HUES64 (cell line): ENCODE data around the gene PTPRN2.

Source experiments
- H3K27ac ChIP-seq: 2 replicates; pipeline ENCODE4 v1.7.0; 2013; ENCODE audit warnings: low read depth, low read length, inconsistent platforms
- H3K27me3 ChIP-seq: 2 replicates; pipeline ENCODE4 v1.6.1; 2013; ENCODE audit warnings: mild to moderate bottlenecking, low read length; ENCODE audit not compliant: insufficient read depth
- H3K36me3 ChIP-seq: 2 replicates; pipeline ENCODE4 v1.6.1; 2013; ENCODE audit warnings: mild to moderate bottlenecking, low read length; ENCODE audit not compliant: insufficient read depth
- H3K4me1 ChIP-seq: 2 replicates; pipeline ENCODE4 v1.6.1; 2013; ENCODE audit warnings: mild to moderate bottlenecking, low read length, moderate library complexity; ENCODE audit not compliant: insufficient read depth
- H3K4me3 ChIP-seq: 2 replicates; pipeline ENCODE4 v1.5.1; 2013; ENCODE audit warnings: mild to moderate bottlenecking, low read length, moderate library complexity
- H3K9ac ChIP-seq: 2 replicates; pipeline ENCODE4 v1.6.1; 2013; ENCODE audit warnings: mild to moderate bottlenecking, low read depth, low read length
- H3K9me3 ChIP-seq: 2 replicates; pipeline ENCODE4 v1.6.1; 2013; ENCODE audit warnings: low read depth, low read length; ENCODE audit not compliant: insufficient read depth
- WGBS: fragments of 150-250, 120-280 bp; methylation state at CpG from one replicate; pipeline ENCODE4 v1.1.7; 2013; ENCODE audit warnings: missing lambda C conversion rate; 5-methylcytosine and 5-hydroxymethylcytosine counted together

The PTPRN2 gene

DNA sequence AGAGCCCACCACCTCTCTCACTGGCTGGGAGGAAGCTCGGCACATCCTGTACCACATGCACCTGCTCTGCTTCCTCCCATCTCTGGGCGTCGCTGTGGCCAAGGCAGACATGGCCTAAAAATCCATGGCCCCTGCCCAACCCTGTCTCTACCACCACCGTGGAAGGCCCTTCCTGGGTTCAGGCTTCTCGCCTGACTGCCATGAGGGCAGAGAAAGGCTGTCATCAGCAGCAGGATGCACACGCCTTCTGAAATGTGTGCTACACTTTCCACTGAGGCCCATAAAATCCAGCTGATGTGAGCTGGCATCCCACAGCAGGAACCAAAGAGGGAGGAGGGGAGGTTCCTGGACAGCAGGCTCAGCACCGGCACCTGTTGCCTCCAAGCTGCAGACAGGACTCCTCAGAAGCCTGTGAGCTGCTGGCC lies 93.4 kb downstream of the PTPRN2 start:
- Histone ChIP-seq H3K9me3 (peaks cover 81% of the 10 kb centered on the region), H3K27me3 (no peaks in the 10 kb centered on the region), H3K27ac (no peak overlapping the region), H3K9ac (no peak overlapping the region), H3K4me1 (no peaks in the 10 kb centered on the region), H3K36me3 (no peaks in the 10 kb centered on the region), H3K4me3 (no peak overlapping the region)
- 70% methylated on average over 7 of the region's 7 CpGs for WGBS

DNA sequence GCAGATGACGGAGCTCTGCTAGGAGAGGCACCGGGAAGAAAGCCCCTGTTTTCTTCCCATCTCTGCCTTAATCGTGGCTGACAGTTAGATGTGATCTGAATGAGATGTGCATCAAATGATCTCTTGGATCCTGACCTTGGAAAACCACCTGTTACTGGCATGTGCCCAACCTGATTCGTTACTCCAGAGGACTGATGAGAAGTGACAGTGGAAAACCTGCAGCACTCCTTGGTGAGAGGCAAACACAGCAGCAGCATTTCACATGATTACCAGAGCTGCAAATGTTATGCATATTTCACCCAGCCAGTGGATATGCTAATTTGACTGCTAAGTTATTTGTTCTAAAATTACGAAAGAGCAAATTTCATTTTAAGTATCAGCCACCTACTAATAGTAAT lies 95.3 kb downstream of the PTPRN2 start:
- WGBS, result 73% methylated on average over 5 of the region's 5 CpGs
- Histone ChIP-seq H3K36me3 (no peaks in the 10 kb centered on the region), H3K27me3 (no peaks in the 10 kb centered on the region), H3K4me1 (no peaks in the 10 kb centered on the region), H3K9me3 (peaks cover 80% of the 10 kb centered on the region), H3K9ac (no peak overlapping the region), H3K27ac (no peak overlapping the region), H3K4me3 (no peak overlapping the region)

DNA sequence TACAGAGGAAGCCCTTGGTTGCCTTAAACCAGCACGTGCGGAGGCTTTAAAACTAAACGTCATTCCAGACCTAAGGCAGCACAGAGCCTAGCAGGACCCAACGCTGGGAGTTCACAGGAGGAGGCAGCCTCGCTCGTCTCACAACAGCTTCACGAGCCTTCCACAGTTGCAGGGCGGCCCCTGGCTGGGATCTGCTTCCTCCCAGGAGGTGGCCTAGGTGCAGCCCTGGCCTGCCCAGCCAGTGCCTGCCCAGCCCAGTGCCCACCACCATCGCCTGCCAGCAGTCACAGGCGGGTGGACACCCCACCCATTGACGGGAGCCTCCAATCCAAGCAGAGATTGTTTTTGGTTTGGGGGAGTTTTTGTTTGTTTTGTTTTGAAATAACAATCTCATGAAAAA lies 96.5 kb downstream of the PTPRN2 start:
- H3K27me3 ChIP-seq, result no peaks in the 10 kb centered on the region
- WGBS, result 82% methylated on average over 11 of the region's 11 CpGs
- H3K4me1 ChIP-seq, result no peaks in the 10 kb centered on the region
- H3K4me3 ChIP-seq, result no peak overlapping the region
- no peaks in the 10 kb centered on the region for H3K36me3 ChIP-seq
- no peak overlapping the region for H3K27ac ChIP-seq
- peaks cover 89% of the 10 kb centered on the region for H3K9me3 ChIP-seq
- H3K9ac ChIP-seq, result no peak overlapping the region

DNA sequence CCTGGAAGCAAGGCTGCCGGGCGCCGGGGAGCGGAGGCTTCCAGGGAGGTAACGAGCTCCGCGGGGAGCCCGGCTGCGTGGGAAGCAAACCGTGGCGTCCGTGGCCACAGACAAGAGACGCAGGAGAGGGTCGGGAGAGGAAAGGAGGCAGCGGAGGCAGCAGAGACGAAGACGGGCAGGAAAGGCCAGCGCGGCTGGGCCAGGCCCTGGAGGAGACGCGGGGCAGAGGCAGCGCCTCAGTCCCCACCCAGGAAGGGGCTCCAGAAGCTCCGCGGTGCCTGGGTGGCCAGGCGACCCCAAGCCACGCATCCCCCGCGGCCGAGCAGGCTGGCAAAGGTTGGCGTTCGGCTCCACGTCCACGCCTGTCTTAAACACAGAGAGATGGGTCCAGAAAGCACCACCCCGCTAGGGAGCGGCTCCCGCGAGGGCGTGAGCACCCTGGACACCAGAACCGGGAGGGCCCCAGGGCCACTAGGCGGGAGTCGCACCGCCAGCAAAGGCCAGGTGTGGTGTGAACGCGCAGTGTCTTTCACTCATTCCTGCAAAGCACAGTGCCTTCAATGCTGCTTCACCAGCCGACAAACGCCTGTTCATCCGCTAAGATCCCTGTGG lies 97.3 kb downstream of the PTPRN2 start:
- WGBS, result 92% methylated on average over 47 of the region's 47 CpGs

DNA sequence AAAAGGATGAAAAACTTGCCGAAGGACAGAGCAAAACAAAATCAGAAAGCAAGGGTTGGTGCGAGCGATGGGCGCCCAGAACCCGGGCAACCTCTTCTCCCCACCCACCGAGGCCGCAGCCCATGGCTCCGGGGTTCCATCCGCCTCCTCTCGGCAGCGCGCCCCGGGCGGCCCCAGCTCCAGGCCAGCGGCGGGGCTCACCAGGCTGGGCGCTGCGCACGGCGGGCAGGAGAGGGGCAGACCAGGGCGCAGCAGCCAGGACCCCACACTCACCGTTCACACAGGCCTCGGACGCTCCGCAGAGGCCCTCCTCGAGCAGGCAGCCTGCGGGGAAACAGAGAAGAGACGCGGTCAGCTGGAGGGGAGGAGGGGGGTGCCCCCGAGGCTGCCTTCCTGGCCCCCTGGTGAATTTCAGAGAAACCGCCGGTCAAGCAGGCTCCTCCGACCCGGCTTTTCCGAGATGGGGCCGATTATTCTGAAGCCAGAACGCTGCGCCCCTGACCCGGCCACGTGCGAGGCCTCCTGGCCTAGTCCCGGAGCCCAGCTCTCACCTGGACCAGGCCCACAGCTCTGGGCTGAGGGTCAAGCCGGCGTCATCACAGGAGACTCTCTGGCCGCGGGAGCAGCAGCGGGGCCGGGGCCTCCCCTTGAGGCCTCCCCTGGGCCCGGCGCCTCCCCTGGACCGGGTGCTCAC lies 98.0 kb downstream of the PTPRN2 start:
- no peak overlapping the region for H3K4me3 ChIP-seq
- WGBS, result 94% methylated on average over 51 of the region's 51 CpGs
- H3K27me3 ChIP-seq, result no peaks in the 10 kb centered on the region

More for the DNA sequence above, 97.3 kb downstream of the PTPRN2 start:
- no peaks in the 10 kb centered on the region for H3K4me1 ChIP-seq
- H3K36me3 ChIP-seq, result no peaks in the 10 kb centered on the region
- H3K9ac ChIP-seq, result no peak overlapping the region
- H3K27me3 ChIP-seq, result no peaks in the 10 kb centered on the region
- H3K27ac ChIP-seq, result no peak overlapping the region
- H3K4me3 ChIP-seq, result no peak overlapping the region
- H3K9me3 ChIP-seq, result peaks cover 90% of the 10 kb centered on the region

DNA sequence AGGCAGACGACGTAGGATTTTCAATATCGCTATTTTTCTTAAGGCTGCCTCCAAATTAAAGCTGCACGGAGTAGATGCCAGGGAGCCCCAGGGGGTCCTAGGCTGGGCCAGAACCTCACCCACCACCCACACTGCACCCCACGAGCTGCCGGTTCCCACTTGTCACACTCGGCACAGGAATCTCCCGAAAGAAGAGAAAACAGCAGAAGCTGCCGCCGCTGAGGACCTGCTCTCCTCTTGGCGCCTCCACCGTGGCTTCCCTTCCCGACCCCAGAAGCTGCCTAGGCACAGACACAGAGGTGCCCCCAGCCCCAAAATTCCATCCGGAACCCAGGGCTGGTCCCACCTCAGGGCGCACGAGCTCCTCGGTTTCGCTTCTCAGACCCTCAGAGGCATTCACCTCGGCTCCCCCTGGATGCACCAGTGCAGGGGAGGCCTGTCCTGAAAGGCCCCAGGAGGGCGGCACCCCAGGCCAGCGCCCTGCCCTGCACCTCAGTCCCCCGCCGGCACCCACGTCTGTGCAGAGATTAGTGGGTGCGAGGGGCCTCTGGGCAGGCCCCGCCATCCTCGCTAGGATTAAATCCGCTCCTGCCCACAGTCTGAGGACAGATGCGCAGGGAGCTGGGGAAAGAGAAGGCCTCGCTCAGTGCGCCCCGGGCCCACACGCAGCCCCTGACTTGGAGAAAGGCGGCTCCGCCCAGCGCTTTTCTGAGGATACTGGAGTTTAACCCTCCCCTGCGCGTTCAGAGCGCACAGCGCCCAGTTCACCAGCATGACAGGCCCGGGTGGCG lies 99.2 kb downstream of the PTPRN2 start:
- no peaks in the 10 kb centered on the region for H3K27me3 ChIP-seq
- WGBS, result 94% methylated on average over 41 of the region's 42 CpGs
- H3K4me3 ChIP-seq, result no peak overlapping the region
- no peak overlapping the region for H3K27ac ChIP-seq
- H3K9me3 ChIP-seq, result peaks cover 89% of the 10 kb centered on the region
- no peak overlapping the region for H3K9ac ChIP-seq
- H3K4me1 ChIP-seq, result no peaks in the 10 kb centered on the region
- H3K36me3 ChIP-seq, result no peaks in the 10 kb centered on the region

More for the DNA sequence above, 98.0 kb downstream of the PTPRN2 start:
- no peaks in the 10 kb centered on the region for H3K36me3 ChIP-seq
- no peak overlapping the region for H3K9ac ChIP-seq
- H3K4me1 ChIP-seq, result no peaks in the 10 kb centered on the region
- peaks cover 89% of the 10 kb centered on the region for H3K9me3 ChIP-seq
- no peak overlapping the region for H3K27ac ChIP-seq

DNA sequence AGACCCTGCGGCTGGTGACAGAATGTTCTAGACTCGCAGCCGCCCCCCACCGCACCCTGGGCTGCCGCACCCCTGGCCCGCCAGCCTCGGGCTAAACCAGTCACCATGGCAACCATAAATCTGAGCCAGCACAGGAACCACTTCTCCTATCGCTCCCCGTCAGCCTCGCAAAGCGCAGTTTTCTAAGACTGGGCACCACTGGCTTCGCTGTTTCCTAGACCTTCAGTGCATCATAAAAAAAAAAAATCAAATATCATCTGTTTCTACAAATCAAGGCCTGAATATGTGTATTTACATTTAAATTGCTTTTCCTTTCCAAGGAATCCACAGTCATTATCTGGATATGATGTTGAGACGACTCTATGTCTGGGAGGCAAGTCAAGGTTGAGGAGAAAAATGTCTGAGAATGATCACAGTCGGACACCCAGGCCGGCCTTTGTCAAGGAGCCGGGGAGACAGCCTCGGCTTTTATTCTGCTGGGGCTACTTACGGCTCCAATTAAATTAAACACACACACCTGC lies 99.9 kb downstream of the PTPRN2 start:
- Histone ChIP-seq H3K27me3 (no peaks in the 10 kb centered on the region), H3K27ac (no peak overlapping the region), H3K4me3 (no peak overlapping the region), H3K9me3 (peaks cover 91% of the 10 kb centered on the region), H3K36me3 (no peaks in the 10 kb centered on the region), H3K9ac (no peak overlapping the region), H3K4me1 (no peaks in the 10 kb centered on the region)
- 92% methylated on average over 18 of the region's 18 CpGs for WGBS

DNA sequence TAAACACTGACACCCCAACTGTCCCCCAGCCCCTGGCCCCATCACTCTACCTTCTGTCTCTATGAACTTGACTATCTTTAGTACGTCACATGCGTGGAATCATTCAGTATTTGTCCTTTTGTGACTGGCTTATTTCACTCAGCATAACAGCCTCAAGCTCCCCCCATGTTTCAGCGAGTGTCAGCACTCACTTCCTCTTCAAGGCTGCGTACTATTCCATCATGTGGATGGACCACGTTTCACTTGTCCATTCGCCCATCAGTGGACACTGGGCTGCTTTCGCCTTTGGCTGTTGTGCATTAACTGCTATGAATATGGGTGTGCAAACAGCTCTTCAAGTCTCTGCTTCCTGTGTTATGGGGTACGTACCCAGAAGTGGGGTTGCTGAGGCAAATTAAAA lies 100.7 kb downstream of the PTPRN2 start:
- no peaks in the 10 kb centered on the region for H3K27me3 ChIP-seq
- H3K27ac ChIP-seq, result no peak overlapping the region
- H3K9ac ChIP-seq, result no peak overlapping the region
- no peaks in the 10 kb centered on the region for H3K36me3 ChIP-seq
- no peaks in the 10 kb centered on the region for H3K4me1 ChIP-seq
- peaks cover 91% of the 10 kb centered on the region for H3K9me3 ChIP-seq
- H3K4me3 ChIP-seq, result no peak overlapping the region
- 83% methylated on average over 8 of the region's 8 CpGs for WGBS

DNA sequence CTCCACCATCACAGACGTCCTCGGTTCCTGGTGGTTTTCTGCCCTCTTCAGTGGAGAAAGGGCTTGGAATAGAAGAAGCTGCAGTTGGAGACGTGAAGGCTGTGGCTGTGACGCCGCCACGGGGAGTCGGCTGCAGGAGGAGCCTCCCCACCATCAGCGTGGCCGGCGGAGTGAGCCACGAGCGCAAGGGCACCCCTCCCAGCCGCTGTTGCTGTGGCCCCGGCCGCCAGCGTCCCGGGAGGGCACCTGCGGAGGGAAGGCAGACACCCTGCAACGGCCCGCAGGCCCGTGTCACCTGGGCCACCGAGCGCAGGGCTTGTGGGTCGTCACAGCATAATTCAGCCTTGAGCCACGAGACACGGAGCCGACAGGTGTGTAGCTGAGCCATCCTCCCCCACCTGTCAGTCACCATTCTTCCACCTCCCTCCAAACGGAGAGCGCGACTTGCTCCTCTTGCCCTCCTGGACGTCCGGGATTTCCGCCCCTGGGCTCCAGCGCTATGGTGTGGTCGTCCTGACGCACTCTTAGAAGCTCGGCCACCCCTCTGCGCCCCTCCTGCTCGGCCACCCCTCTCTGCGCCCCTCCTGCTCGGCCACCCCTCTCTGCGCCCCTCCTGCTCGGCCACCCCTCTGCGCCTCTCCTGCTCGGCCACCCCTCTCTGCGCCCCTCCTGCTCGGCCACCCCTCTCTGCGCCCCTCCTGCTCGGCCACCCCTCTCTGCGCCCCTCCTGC lies 102.7 kb downstream of the PTPRN2 start:
- no peaks in the 10 kb centered on the region for H3K27me3 ChIP-seq
- no peak overlapping the region for H3K27ac ChIP-seq
- no peak overlapping the region for H3K4me3 ChIP-seq
- no peaks in the 10 kb centered on the region for H3K36me3 ChIP-seq
- H3K9me3 ChIP-seq, result peaks cover 92% of the 10 kb centered on the region
- H3K9ac ChIP-seq, result no peak overlapping the region
- no peaks in the 10 kb centered on the region for H3K4me1 ChIP-seq
- WGBS, result 94% methylated on average over 46 of the region's 50 CpGs

DNA sequence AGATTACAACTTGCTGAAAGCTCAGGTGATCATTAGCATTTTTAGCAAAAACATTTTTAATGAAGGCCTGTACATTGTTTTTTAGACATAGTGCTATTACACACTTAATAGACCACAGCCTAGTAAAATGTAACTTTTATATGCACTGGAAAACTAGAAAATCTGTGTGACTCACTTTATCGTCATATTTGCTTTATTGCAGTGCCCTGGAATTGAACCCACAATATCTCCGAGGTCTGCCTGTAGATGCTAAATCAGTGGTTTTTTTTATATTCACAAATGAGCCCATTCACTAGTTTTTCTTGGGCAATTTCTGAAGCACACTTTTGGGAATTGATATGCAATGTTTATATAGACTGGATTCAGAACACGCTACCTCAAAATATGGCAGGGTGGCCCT lies 105.1 kb downstream of the PTPRN2 start:
- H3K4me1 ChIP-seq, result no peaks in the 10 kb centered on the region
- no peak overlapping the region for H3K4me3 ChIP-seq
- H3K9ac ChIP-seq, result no peak overlapping the region
- peaks cover 93% of the 10 kb centered on the region for H3K9me3 ChIP-seq
- no peak overlapping the region for H3K27ac ChIP-seq
- no peaks in the 10 kb centered on the region for H3K36me3 ChIP-seq
- 93% methylated on average over 3 of the region's 3 CpGs for WGBS
- H3K27me3 ChIP-seq, result no peaks in the 10 kb centered on the region

DNA sequence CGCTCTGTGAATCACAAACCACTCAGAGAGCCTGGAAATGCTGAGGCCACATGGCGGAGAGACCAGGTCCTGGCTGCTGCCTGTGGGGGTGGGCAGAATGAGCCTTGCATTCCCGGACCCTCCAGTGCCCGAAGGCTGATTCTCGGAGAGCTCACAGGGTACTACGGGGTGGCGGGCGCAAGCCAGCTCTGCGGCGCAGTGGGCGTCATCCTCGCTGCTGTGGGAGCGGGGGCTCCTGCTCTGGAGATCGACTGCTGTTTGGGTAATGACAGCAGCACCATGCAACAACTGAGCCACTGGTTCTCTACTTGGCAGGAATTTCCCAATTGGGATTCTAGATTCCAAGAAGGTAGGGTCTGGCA lies 108.0 kb downstream of the PTPRN2 start:
- H3K4me3 ChIP-seq, result no peak overlapping the region
- 94% methylated on average over 14 of the region's 14 CpGs for WGBS
- no peaks in the 10 kb centered on the region for H3K27me3 ChIP-seq
- H3K9ac ChIP-seq, result no peak overlapping the region
- H3K27ac ChIP-seq, result no peak overlapping the region
- no peaks in the 10 kb centered on the region for H3K36me3 ChIP-seq
- H3K9me3 ChIP-seq, result peaks cover 96% of the 10 kb centered on the region
- no peaks in the 10 kb centered on the region for H3K4me1 ChIP-seq
